Astrocyte (in vitro differentiated cells and primary cell): Measurements from ENCODE around the gene MPST.
"Not testable (repeated sequence)": the region's sequence is repeated elsewhere in the genome, so short reads cannot be mapped to it uniquely, and the experiment has no call there.

Experiments used
- CTCF ChIP-seq: IDR thresholded peaks from 2 replicates; pipeline ENCODE4 v1.5.1; 2011; ENCODE audit warnings: low read depth, mild to moderate bottlenecking, inconsistent platforms, low read length, moderate library complexity; ENCODE audit not compliant: insufficient read depth
- EZH2 ChIP-seq: IDR thresholded peaks from 2 replicates; pipeline ENCODE4 v1.6.1; 2012; ENCODE audit warnings: mild to moderate bottlenecking, low read length, inconsistent platforms; ENCODE audit not compliant: insufficient read depth

GRCh38 chr22:37071850-37072592, 52.5 kb downstream of the MPST start:
- TF ChIP-seq CTCF, EZH2: not testable (repeated sequence)
